ENCODE data around the gene EPHA2.

Gene EPHA2

GRCh38 chr1:16129921-16130543, 25.8 kb downstream of the EPHA2 start:
- Mint-ChIP-seq H3K9me3 (no peaks in the 10 kb centered on the region), H3K4me3 (no peak overlapping the region), H3K27ac (ENCODE audit: low read depth) (no peak overlapping the region), H3K4me1 (peaks cover 6% of the 10 kb centered on the region), H3K27me3 (no peaks in the 10 kb centered on the region), H3K36me3 (ENCODE audit: insufficient read depth) (no peaks in the 10 kb centered on the region)
- DNase-seq (ENCODE audit: low spot score in 2 of 2) = no peak
- ATAC-seq (replicated peaks; ENCODE audit: extremely low read depth, poor library complexity, severe bottlenecking) = no peak

GRCh38 chr1:16129316-16129715, 26.6 kb downstream of the EPHA2 start:
- ATAC-seq (replicated peaks; ENCODE audit: extremely low read depth, poor library complexity, severe bottlenecking) (no peak), DNase-seq (ENCODE audit: low spot score in 2 of 2) (no peak)
- Mint-ChIP-seq H3K27ac (ENCODE audit: low read depth) (no peak overlapping the region), H3K4me3 (no peak overlapping the region), H3K27me3 (no peaks in the 10 kb centered on the region), H3K4me1 (peaks cover 11% of the 10 kb centered on the region), H3K36me3 (ENCODE audit: insufficient read depth) (no peaks in the 10 kb centered on the region), H3K9me3 (no peaks in the 10 kb centered on the region)

DNA sequence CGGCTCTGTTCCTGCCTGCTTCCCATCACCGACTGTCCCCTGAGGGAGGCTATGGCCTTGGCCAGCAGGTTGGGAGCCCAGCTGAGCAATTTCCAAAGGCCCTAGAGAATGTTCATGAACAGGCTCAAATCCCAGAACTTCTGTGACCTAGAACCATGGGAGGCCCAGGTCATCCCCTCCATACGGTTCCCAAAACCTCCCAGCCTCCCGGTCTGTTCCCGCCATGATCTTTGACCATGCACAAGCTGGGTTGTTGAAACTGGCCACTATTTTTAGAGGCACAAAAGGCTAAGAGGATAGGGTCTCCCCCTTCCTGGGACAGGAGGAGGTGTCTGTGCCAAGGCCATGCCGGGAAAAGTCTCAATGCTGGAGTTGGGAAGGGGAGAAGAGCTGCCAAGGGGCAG, 27.5 kb downstream of the EPHA2 start:
- ATAC-seq (replicated peaks; ENCODE audit: extremely low read depth, poor library complexity, severe bottlenecking) = no peak
- Mint-ChIP-seq H3K36me3 (ENCODE audit: insufficient read depth) (no peaks in the 10 kb centered on the region), H3K9me3 (no peaks in the 10 kb centered on the region), H3K4me1 (peaks cover 21% of the 10 kb centered on the region), H3K27ac (ENCODE audit: low read depth) (no peak overlapping the region), H3K27me3 (no peaks in the 10 kb centered on the region), H3K4me3 (no peak overlapping the region)
- DNase-seq (ENCODE audit: low spot score in 2 of 2) = no peak

DNA sequence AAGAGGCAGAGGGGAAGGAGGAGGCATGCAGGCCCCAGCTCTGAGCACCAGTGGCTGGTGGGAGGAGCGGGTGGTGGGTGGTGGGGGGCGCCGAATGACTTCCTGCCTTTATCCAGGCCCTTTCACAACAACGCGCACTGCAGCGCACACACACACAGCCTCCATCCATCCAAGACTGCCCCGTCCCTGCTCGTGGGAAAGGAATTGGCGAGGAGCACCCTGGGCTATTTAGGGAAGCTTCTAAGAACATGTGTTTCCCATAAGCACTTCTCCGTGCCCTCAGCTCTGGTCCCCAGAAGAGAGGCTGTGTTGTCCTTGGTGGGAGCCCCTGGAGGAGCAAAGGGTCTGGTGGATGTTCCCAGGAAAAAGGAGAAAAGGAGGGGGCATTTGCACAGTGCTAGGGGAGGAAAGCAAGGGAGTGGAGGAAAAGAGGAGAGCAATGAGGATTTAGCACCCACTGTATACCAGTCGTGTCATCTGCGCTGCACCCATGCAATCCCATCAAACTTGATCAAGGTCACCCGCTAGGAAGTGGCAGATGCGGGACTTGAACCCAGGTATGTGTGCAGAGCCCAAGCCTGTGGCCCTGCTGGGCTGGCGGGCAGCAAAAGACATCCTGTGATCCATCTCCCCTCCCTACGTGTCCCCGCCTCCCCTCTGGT, 28.1 kb downstream of the EPHA2 start:
- ATAC-seq (replicated peaks; ENCODE audit: extremely low read depth, poor library complexity, severe bottlenecking) (no peak), DNase-seq (ENCODE audit: low spot score in 2 of 2) (no peak)
- Mint-ChIP-seq H3K27ac (ENCODE audit: low read depth) (no peak overlapping the region), H3K36me3 (ENCODE audit: insufficient read depth) (no peaks in the 10 kb centered on the region), H3K9me3 (no peaks in the 10 kb centered on the region), H3K4me3 (no peak overlapping the region), H3K27me3 (no peaks in the 10 kb centered on the region), H3K4me1 (peaks cover 26% of the 10 kb centered on the region)

DNA sequence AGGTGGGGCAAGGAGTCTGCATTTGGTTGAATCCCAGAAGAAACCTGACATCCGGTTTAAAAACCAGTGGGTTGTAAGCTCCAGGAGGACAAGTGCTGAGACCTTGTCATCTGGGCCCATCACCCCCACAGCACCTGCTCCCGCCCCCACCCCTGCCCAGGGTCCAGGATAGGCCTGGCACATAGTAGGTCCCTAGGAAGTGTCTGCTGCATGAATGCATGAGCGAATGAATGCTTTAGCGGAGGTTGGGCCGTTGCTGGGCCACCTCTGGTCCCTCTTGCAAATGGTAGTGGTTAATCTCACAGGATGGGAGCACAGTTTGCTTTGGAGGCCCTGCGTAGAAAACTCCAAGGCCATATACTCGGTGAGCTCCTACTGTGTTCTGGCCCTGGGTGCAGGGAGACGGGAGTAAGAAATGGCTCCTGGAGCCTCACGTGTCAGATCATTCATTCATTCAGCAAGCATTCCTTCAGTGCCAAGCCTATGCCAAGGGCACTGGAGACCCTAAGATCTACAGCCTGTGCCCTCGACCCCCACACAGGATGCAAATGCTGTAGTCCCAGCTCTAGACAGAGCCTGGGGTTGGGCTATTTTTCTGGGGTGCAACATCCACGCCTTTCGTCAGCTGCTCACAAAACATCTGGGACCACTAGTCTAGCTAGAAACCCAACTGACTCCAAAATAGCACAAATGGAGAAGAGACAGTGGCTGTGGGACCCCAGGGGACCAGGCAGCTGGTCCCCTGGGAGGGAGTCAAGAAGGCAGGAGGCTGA, 28.9 kb downstream of the EPHA2 start:
- no peaks in the 10 kb centered on the region for H3K36me3 Mint-ChIP-seq (ENCODE audit: insufficient read depth)
- DNase-seq (ENCODE audit: low spot score in 2 of 2) = no peak
- no peak overlapping the region for H3K4me3 Mint-ChIP-seq
- no peak overlapping the region for H3K27ac Mint-ChIP-seq (ENCODE audit: low read depth)
- H3K27me3 Mint-ChIP-seq = no peaks in the 10 kb centered on the region
- no peaks in the 10 kb centered on the region for H3K9me3 Mint-ChIP-seq
- peaks cover 31% of the 10 kb centered on the region for H3K4me1 Mint-ChIP-seq
- no peak for ATAC-seq (replicated peaks; ENCODE audit: extremely low read depth, poor library complexity, severe bottlenecking)

DNA sequence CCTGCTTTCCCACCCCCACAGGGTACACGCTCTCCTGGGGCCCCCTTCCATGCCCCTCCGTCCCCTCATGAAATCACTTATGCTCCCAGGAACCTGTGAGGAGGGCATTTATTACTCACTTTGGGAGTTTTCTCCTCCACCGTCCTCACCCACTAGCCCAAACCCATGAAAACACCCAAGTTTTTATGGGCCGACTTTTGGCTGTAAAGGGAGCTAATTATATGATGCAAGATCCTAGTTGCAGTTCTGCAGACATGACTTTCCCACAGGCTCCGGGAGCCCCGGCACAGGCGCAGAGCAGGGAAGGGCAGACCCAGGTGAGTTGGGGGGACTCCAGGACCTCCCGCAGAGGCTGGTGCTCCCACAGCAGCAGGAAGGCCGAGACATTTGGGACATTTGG, 29.7 kb downstream of the EPHA2 start:
- no peaks in the 10 kb centered on the region for H3K9me3 Mint-ChIP-seq
- H3K36me3 Mint-ChIP-seq (ENCODE audit: insufficient read depth) = peaks cover under 1% of the 10 kb centered on the region
- H3K4me3 Mint-ChIP-seq = no peak overlapping the region
- DNase-seq (ENCODE audit: low spot score in 2 of 2) = no peak
- H3K4me1 Mint-ChIP-seq = peaks cover 36% of the 10 kb centered on the region
- H3K27ac Mint-ChIP-seq (ENCODE audit: low read depth) = no peak overlapping the region
- no peak for ATAC-seq (replicated peaks; ENCODE audit: extremely low read depth, poor library complexity, severe bottlenecking)
- no peaks in the 10 kb centered on the region for H3K27me3 Mint-ChIP-seq

DNA sequence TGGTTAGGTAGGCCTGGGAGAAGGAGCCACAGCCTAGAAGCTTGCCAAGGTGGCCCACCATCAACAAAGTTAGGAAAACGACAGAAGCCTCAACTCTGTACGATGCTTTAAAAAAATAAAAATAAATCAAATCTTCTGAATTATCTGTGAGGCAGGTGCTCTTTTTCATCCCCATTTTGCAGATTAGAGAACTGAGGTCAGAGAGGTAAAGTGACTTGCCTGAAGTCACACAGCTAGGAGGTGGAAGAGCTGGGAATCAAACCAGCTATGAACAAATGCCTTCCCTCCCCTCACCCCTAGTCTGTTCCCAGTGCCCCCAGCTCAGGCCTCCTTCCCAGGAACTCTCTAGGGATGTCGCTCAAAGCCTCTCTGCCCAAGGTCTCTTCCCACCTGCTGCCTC, 30.4 kb downstream of the EPHA2 start:
- DNase-seq (ENCODE audit: low spot score in 2 of 2) = no peak
- H3K9me3 Mint-ChIP-seq = no peaks in the 10 kb centered on the region
- H3K27me3 Mint-ChIP-seq = no peaks in the 10 kb centered on the region
- no peak overlapping the region for H3K4me3 Mint-ChIP-seq
- H3K36me3 Mint-ChIP-seq (ENCODE audit: insufficient read depth) = peaks cover 3% of the 10 kb centered on the region
- H3K27ac Mint-ChIP-seq (ENCODE audit: low read depth) = no peak overlapping the region
- H3K4me1 Mint-ChIP-seq = peaks cover 36% of the 10 kb centered on the region
- no peak for ATAC-seq (replicated peaks; ENCODE audit: extremely low read depth, poor library complexity, severe bottlenecking)

GRCh38 chr1:16125088-16125470, 30.8 kb downstream of the EPHA2 start:
- peaks cover 3% of the 10 kb centered on the region for H3K36me3 Mint-ChIP-seq (ENCODE audit: insufficient read depth)
- DNase-seq (ENCODE audit: low spot score in 2 of 2) (no peak), ATAC-seq (replicated peaks; ENCODE audit: extremely low read depth, poor library complexity, severe bottlenecking) (no peak)
- peaks cover 36% of the 10 kb centered on the region for H3K4me1 Mint-ChIP-seq
- H3K27ac Mint-ChIP-seq (ENCODE audit: low read depth) = no peak overlapping the region
- no peaks in the 10 kb centered on the region for H3K9me3 Mint-ChIP-seq
- H3K4me3 Mint-ChIP-seq = peak overlapping the region; percentile 74
- H3K27me3 Mint-ChIP-seq = no peaks in the 10 kb centered on the region

- no peak for ATAC-seq (replicated peaks; ENCODE audit: extremely low read depth, poor library complexity, severe bottlenecking)
- Mint-ChIP-seq H3K27ac (ENCODE audit: low read depth) (peak overlapping the region; percentile 86), H3K27me3 (no peaks in the 10 kb centered on the region), H3K4me1 (peaks cover 30% of the 10 kb centered on the region), H3K36me3 (ENCODE audit: insufficient read depth) (peaks cover 3% of the 10 kb centered on the region), H3K4me3 (peak overlapping the region; percentile 74), H3K9me3 (no peaks in the 10 kb centered on the region)
- no peak for DNase-seq (ENCODE audit: low spot score in 2 of 2)
Observed at GRCh38 chr1:16124377-16125087, 31.3 kb downstream of the EPHA2 start.

- Mint-ChIP-seq H3K27ac (ENCODE audit: low read depth) (peak overlapping the region; percentile 86), H3K36me3 (ENCODE audit: insufficient read depth) (peaks cover 3% of the 10 kb centered on the region), H3K9me3 (no peaks in the 10 kb centered on the region), H3K27me3 (no peaks in the 10 kb centered on the region), H3K4me3 (peak overlapping the region; percentile 74), H3K4me1 (peaks cover 30% of the 10 kb centered on the region)
- DNase-seq (ENCODE audit: low spot score in 2 of 2) = peak; percentile 28 to 58
- peak; percentile 94 for ATAC-seq (replicated peaks; ENCODE audit: extremely low read depth, poor library complexity, severe bottlenecking)
Observed at GRCh38 chr1:16122916-16123315, 33.0 kb downstream of the EPHA2 start.

DNA sequence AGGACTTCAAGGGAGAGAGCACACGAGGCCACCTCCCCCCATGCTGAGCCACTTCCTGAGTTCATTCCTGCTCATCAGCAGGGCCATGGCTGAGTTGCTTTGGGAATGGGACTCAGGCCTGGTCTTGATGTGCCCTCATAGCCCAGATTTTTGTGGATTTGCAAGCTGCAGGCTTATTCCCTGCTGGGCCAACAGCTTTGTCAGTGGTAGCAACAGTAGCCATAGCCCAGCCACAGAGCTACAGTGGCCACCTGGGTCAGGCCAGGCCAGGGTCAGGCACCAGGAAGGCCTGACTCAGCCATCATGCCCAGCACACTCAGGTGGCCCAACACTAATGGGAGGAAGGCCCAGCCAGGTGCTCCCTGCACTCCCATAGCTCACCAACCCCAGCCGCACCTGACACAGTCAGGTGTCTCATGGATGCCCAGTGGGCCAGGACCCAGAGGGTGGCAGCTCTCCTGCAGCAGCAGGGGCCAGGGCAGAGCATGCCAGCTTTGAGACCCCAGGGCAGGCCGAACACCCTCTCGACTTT, 33.5 kb downstream of the EPHA2 start:
- Mint-ChIP-seq H3K4me3 (peak overlapping the region; percentile 74), H3K27ac (ENCODE audit: low read depth) (peak overlapping the region; percentile 86), H3K36me3 (ENCODE audit: insufficient read depth) (peaks cover 3% of the 10 kb centered on the region), H3K27me3 (no peaks in the 10 kb centered on the region), H3K9me3 (no peaks in the 10 kb centered on the region), H3K4me1 (peaks cover 30% of the 10 kb centered on the region)
- ATAC-seq (replicated peaks; ENCODE audit: extremely low read depth, poor library complexity, severe bottlenecking) = no peak
- DNase-seq (ENCODE audit: low spot score in 2 of 2) = no peak

DNA sequence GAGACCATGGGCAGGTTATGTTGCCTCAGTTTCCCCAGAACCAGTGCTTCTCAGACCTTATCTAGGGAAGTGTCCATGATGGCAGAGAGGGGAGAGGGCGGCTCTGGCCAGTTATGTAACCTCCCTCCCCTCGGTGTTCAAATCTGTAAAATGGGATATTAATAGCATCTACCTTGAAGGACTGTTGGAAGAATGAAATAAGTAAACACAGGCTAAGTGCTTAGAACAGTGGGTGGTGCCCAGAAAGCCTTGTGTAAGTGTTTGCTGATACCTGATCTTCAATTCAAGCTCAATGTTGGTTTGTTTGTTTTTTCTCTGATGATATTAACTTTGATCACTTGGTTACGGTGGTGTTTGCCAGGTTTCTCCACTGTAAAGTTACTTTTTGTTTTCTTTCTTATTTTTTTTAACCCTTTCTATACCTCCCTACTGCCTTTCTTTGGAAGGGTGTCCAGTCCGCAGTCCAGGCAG, 34.9 kb downstream of the EPHA2 start:
- H3K36me3 Mint-ChIP-seq (ENCODE audit: insufficient read depth) = peaks cover 5% of the 10 kb centered on the region
- no peak for ATAC-seq (replicated peaks; ENCODE audit: extremely low read depth, poor library complexity, severe bottlenecking)
- H3K27ac Mint-ChIP-seq (ENCODE audit: low read depth) = no peak overlapping the region
- no peak overlapping the region for H3K4me3 Mint-ChIP-seq
- no peaks in the 10 kb centered on the region for H3K9me3 Mint-ChIP-seq
- no peak for DNase-seq (ENCODE audit: low spot score in 2 of 2)
- H3K4me1 Mint-ChIP-seq = peaks cover 40% of the 10 kb centered on the region
- no peaks in the 10 kb centered on the region for H3K27me3 Mint-ChIP-seq

Measured in central memory CD8-positive, alpha-beta T cell (primary cell).